IMR-90 (cell line): ENCODE results near the gene TFCP2. TPM values are rescaled to one million over a fixed set of nuclear protein-coding genes. Genes with fewer than 3 reads are reported as not detected.
A peak's percentile ranks its signal among the peaks of the same experiment; 100 is the strongest.

Experiments used
- ATAC-seq: fragments of 200-7000 bp; cut with Tn5 transposase; 2 replicates; pipeline ENCODE4 v1.9.1; 2020; ENCODE audit warnings: low read depth, mild to moderate bottlenecking, moderate library complexity
- BruUV-seq: library from RNA; stranded (reverse); fragments of 400-500 nt; replicated peaks from 2 replicates; lab custom pipeline; 2021; lab: Mats Ljungman, UMichigan
- CTCF ChIA-PET: fragments of 300-600 bp; formaldehyde crosslinking; extraction: SDS; loops from one replicate; lab custom pipeline; 2021; ENCODE audit warnings: antibody characterized with exemption; lab: Yijun Ruan, JAX
- POLR2A ChIA-PET: fragments of 300-600 bp; sonication (Branson Sonifier 250); formaldehyde crosslinking; loops from one replicate; lab custom pipeline; 2022; ENCODE audit warnings: antibody characterized with exemption; ENCODE audit not compliant: unreplicated experiment; lab: Charles Lee
- DNase-seq: peaks from one replicate; pipeline ENCODE4 v3.0.0; 2013
- H2AFZ ChIP-seq: replicated peaks from 2 replicates; pipeline ENCODE3; 2013; ENCODE audit warnings: low read length, mild to moderate bottlenecking; ENCODE audit not compliant: poor library complexity
- H2AK5ac ChIP-seq: 2 replicates; pipeline ENCODE4 v1.6.1; 2013; ENCODE audit warnings: low read depth, low read length, inconsistent platforms
- H2AK9ac ChIP-seq: replicated peaks from 2 replicates; pipeline ENCODE3; 2013; ENCODE audit warnings: mild to moderate bottlenecking, low read depth, low read length, moderate library complexity; ENCODE audit not compliant: poor library complexity
- H2BK120ac ChIP-seq: 2 replicates; pipeline ENCODE4 v1.6.1; 2013; ENCODE audit warnings: low read depth, low read length, inconsistent platforms
- H2BK15ac ChIP-seq: 3 replicates; pipeline ENCODE4 v1.6.1; 2013; ENCODE audit warnings: low read depth, low read length, inconsistent platforms
- H2BK20ac ChIP-seq: 2 replicates; pipeline ENCODE4 v1.6.1; 2013; ENCODE audit warnings: low read depth, mild to moderate bottlenecking, inconsistent platforms, low read length, moderate library complexity
- H2BK5ac ChIP-seq: 2 replicates; pipeline ENCODE4 v1.6.1; 2013; ENCODE audit warnings: mild to moderate bottlenecking, low read depth, low read length, inconsistent platforms; ENCODE audit not compliant: poor library complexity, severe bottlenecking
- H3K14ac ChIP-seq: replicated peaks from 2 replicates; pipeline ENCODE4 v1.6.1; 2013; ENCODE audit warnings: low read depth, low read length, inconsistent platforms
- H3K18ac ChIP-seq: 2 replicates; pipeline ENCODE4 v1.6.1; 2013; ENCODE audit warnings: low read depth, low read length, control low read depth
- H3K23ac ChIP-seq: 2 replicates; pipeline ENCODE4 v1.6.1; 2013; ENCODE audit warnings: low read depth, low read length, inconsistent platforms
- H3K27ac ChIP-seq: 2 replicates; pipeline ENCODE4 v1.5.1; 2013; ENCODE audit warnings: mild to moderate bottlenecking, control low read depth, low read length; ENCODE audit not compliant: insufficient read depth
- H3K27me3 ChIP-seq: 2 replicates; pipeline ENCODE4 v1.6.1; 2013; ENCODE audit warnings: low read length; ENCODE audit not compliant: control insufficient read depth, insufficient read depth
- H3K36me3 ChIP-seq: 2 replicates; pipeline ENCODE4 v1.6.1; 2013; ENCODE audit warnings: low read length, mixed read lengths; ENCODE audit not compliant: control insufficient read depth, insufficient read depth
- H3K4ac ChIP-seq: 2 replicates; pipeline ENCODE4 v1.6.1; 2013; ENCODE audit warnings: low read depth, low read length, inconsistent platforms
- H3K4me1 ChIP-seq: 2 replicates; pipeline ENCODE4 v1.6.1; 2013; ENCODE audit warnings: low read length, mixed read lengths; ENCODE audit not compliant: control insufficient read depth, insufficient read depth
- H3K4me2 ChIP-seq: 2 replicates; pipeline ENCODE4 v1.6.1; 2013; ENCODE audit warnings: low read depth, mild to moderate bottlenecking, control low read depth, low read length, moderate library complexity
- H3K4me3 ChIP-seq: 2 replicates; pipeline ENCODE4 v1.5.1; 2013; ENCODE audit warnings: low read depth, mild to moderate bottlenecking, control low read depth, low read length, moderate library complexity; ENCODE audit not compliant: insufficient read depth
- H3K56ac ChIP-seq: 2 replicates; pipeline ENCODE4 v1.6.1; 2013; ENCODE audit warnings: low read length, inconsistent platforms; ENCODE audit not compliant: insufficient read depth; ENCODE audit errors: extremely low read depth
- H3K79me1 ChIP-seq, 2 experiments: 2 replicates each; pipeline ENCODE4 v1.6.1; 2013; ENCODE audit warnings: low read length in 2 of 2, inconsistent platforms in 1 of 2, low read depth in 1 of 2
- H3K9ac ChIP-seq: 2 replicates; pipeline ENCODE4 v1.6.1; 2013; ENCODE audit warnings: low read depth, low read length, control low read depth
- H3K9me1 ChIP-seq: 2 replicates; pipeline ENCODE4 v1.6.1; 2013; ENCODE audit warnings: low read length, inconsistent platforms; ENCODE audit not compliant: insufficient read depth
- H3K9me3 ChIP-seq: 2 replicates; pipeline ENCODE4 v1.6.1; 2013; ENCODE audit warnings: low read length; ENCODE audit not compliant: control insufficient read depth, insufficient read depth
- H4K20me1 ChIP-seq: 2 replicates; pipeline ENCODE4 v1.6.1; 2013; ENCODE audit warnings: low read length, inconsistent platforms; ENCODE audit not compliant: insufficient read depth
- H4K5ac ChIP-seq: 2 replicates; pipeline ENCODE4 v1.6.1; 2013; ENCODE audit warnings: mild to moderate bottlenecking, low read depth, low read length, control low read depth
- H4K8ac ChIP-seq, 2 experiments: 2 replicates each; pipeline ENCODE4 v1.6.1; 2013; ENCODE audit warnings: low read depth in 2 of 2, low read length in 2 of 2, control low read depth in 1 of 2, inconsistent platforms in 1 of 2
- H4K91ac ChIP-seq: 2 replicates; pipeline ENCODE4 v1.6.1; 2013; ENCODE audit warnings: low read depth, low read length, inconsistent platforms; ENCODE audit not compliant: insufficient read depth
- BHLHE40 ChIP-seq: fragments of 150-350 bp; IDR thresholded peaks from 2 replicates; pipeline ENCODE4 v1.6.1; 2016; ENCODE audit warnings: mild to moderate bottlenecking, low read depth, low read length
- CHD1 ChIP-seq: IDR thresholded peaks from 2 replicates; pipeline ENCODE4 v1.6.1; 2012; ENCODE audit warnings: low read depth, low read length, improper control_type of control experiment
- FOS ChIP-seq: fragments of 150-350 bp; IDR thresholded peaks from 2 replicates; pipeline ENCODE4 v1.6.1; 2016; ENCODE audit warnings: low read depth, low read length
- MAFK ChIP-seq: IDR thresholded peaks from 2 replicates; pipeline ENCODE4 v1.6.1; 2012; ENCODE audit warnings: low read depth, low read length, improper control_type of control experiment
- MAZ ChIP-seq: IDR thresholded peaks from 2 replicates; pipeline ENCODE4 v1.6.1; 2012; ENCODE audit warnings: low read depth, mild to moderate bottlenecking, low read length, improper control_type of control experiment, moderate library complexity, borderline replicate concordance
- MXI1 ChIP-seq: IDR thresholded peaks from 2 replicates; pipeline ENCODE4 v1.6.1; 2012; ENCODE audit warnings: low read depth, mild to moderate bottlenecking, low read length, moderate library complexity, borderline replicate concordance
- POLR2A ChIP-seq: IDR thresholded peaks from 2 replicates; pipeline ENCODE4 v1.6.1; 2012; ENCODE audit warnings: mild to moderate bottlenecking, low read depth, low read length
- RFX5 ChIP-seq: IDR thresholded peaks from 2 replicates; pipeline ENCODE4 v1.8.0; 2012; ENCODE audit warnings: low read depth, mild to moderate bottlenecking, low read length, moderate library complexity
- SMC3 ChIP-seq: fragments of 150-350 bp; IDR thresholded peaks from 2 replicates; pipeline ENCODE4 v1.6.1; 2016; ENCODE audit warnings: low read depth, mild to moderate bottlenecking, antibody characterized with exemption, low read length, moderate library complexity
- WGBS, 2 experiments: methylation state at CpG; one replicate each; pipeline versions ENCODE4 v1.1.5 to v1.1.7; 2013; ENCODE audit warnings: missing lambda C conversion rate in 2 of 2; ENCODE audit not compliant: insufficient read length in 1 of 2; ENCODE audit errors: extremely low coverage in 2 of 2; 5-methylcytosine and 5-hydroxymethylcytosine counted together
- dilution Hi-C: fragments of 300-500 bp; cut with HindIII; formaldehyde crosslinking; loops from one replicate; pipeline ENCODE4 v1.14.3; 2018; ENCODE audit warnings: low sequenced_read_pairs; ENCODE audit not compliant: unreplicated experiment
- in situ Hi-C: fragments of 300-500 bp; cut with MboI; formaldehyde crosslinking; loops from 3 replicates; pipeline ENCODE4 v1.14.3; 2019; ENCODE audit warnings: low sequenced_read_pairs, inconsistent platforms, mixed read lengths
- intact Hi-C: fragments of 100-400 bp; cut with micrococcal nuclease; formaldehyde crosslinking; loops from 2 replicates; pipeline ENCODE4 v1.10.0; 2022
- polyA plus RNA-seq, 3 experiments: library from polyadenylated mRNA; depleted of rRNA; stranded (reverse); fragments of >200 nt; gene quantifications; 2 replicates each; pipeline ENCODE4 v1.2.3, GENCODE V29; 2012; ENCODE audit warnings: low replicate concordance in 1 of 3
- total RNA-seq: library from RNA; depleted of rRNA; stranded (reverse); fragments of >200 nt; gene quantifications from 2 replicates; pipeline ENCODE4 v1.2.3, GENCODE V29; 2012

The TFCP2 gene
- total and polyA plus RNA-seq, 2 of the 4 experiments (the other 2 are of a cell fraction) = 10.0 to 15.4 TPM

- dilution Hi-C loops = no loop called here
- BruUV-seq = no TSS peak
Observed at GRCh38 chr12:51098611-51099010, 74.3 kb downstream of the TFCP2 start.

More at GRCh38 chr12:51098611-51099010, 74.3 kb downstream of the TFCP2 start:
- H4K8ac ChIP-seq = no peak overlapping the region
- POLR2A ChIA-PET = no interaction called here
- no peak overlapping the region for H2AK9ac ChIP-seq
- H3K56ac ChIP-seq = no peak overlapping the region
- intact Hi-C loops = no loop called here
- H4K91ac ChIP-seq = no peak overlapping the region
- H2AK5ac ChIP-seq = no peak overlapping the region
- no peak overlapping the region for H2BK5ac ChIP-seq
- CTCF ChIA-PET = interaction anchor here (0.6 kb wide), 2 partner anchors 153 to 251 kb away, joined by 3 to 5 read pairs; no protein-coding TSS in a partner anchor
- H2BK20ac ChIP-seq = no peak overlapping the region
- no peak overlapping the region for H3K18ac ChIP-seq
- no peak overlapping the region for H2AFZ ChIP-seq
- H3K4me2 ChIP-seq = no peak overlapping the region
- no peak for TF ChIP-seq SMC3
- TF ChIP-seq FOS = no peak
- TF ChIP-seq RFX5 = no peak
- TF ChIP-seq MXI1 = no peak
- TF ChIP-seq POLR2A = no peak
- TF ChIP-seq MAZ = no peak
- no peak for TF ChIP-seq MAFK
- TF ChIP-seq BHLHE40 = no peak
- TF ChIP-seq CHD1 = no peak
- H3K27ac ChIP-seq = no peak overlapping the region
- H4K5ac ChIP-seq = no peak overlapping the region
- no peak for ATAC-seq
- no peak overlapping the region for H3K9ac ChIP-seq
- no peak overlapping the region for H3K4ac ChIP-seq
- H3K9me3 ChIP-seq = no peaks in the 10 kb centered on the region
- no peaks in the 10 kb centered on the region for H3K27me3 ChIP-seq
- H3K79me1 ChIP-seq = no peaks in the 10 kb centered on the region
- DNase-seq = peak; percentile 37
- H3K9me1 ChIP-seq = no peaks in the 10 kb centered on the region
- 100% methylated on average over 1 of the region's 1 CpG; no CpG with 5 or more reads in 1 of the 2 experiments for WGBS, 2 experiments
- H3K36me3 ChIP-seq = peaks cover 32% of the 10 kb centered on the region
- H3K23ac ChIP-seq = no peak overlapping the region
- H2BK15ac ChIP-seq = no peak overlapping the region
- no peak overlapping the region for H2BK120ac ChIP-seq
- no peak overlapping the region for H3K4me3 ChIP-seq
- H3K14ac ChIP-seq = no peak overlapping the region
- in situ Hi-C loops = no loop called here
- H3K4me1 ChIP-seq = no peaks in the 10 kb centered on the region
- H4K20me1 ChIP-seq = no peaks in the 10 kb centered on the region
